Neural crest cell (in vitro differentiated cells): ENCODE measurements around the gene EXOC3L2. TPM values are rescaled to one million over a fixed set of nuclear protein-coding genes. Genes with fewer than 3 reads are reported as not detected.

Experiments used
- DNase-seq: peaks from one replicate; pipeline ENCODE4 v3.0.0; 2021; ENCODE audit warnings: low read depth, mixed read lengths, low spot score
- H3K27ac Mint-ChIP-seq: one replicate; pipeline ENCODE4 v1.8.0; 2021; ENCODE audit warnings: mild to moderate bottlenecking, mixed read lengths; ENCODE audit not compliant: unreplicated experiment
- H3K27me3 Mint-ChIP-seq: 2 replicates; pipeline ENCODE4 v1.8.0; 2021; ENCODE audit warnings: low read depth, mild to moderate bottlenecking, mixed read lengths
- H3K36me3 Mint-ChIP-seq: 2 replicates; pipeline ENCODE4 v1.8.0; 2021; ENCODE audit warnings: low read depth, mild to moderate bottlenecking, mixed read lengths
- H3K4me1 Mint-ChIP-seq: 2 replicates; pipeline ENCODE4 v1.8.0; 2021; ENCODE audit warnings: mixed read lengths
- H3K4me3 Mint-ChIP-seq: one replicate; pipeline ENCODE4 v1.8.0; 2021; ENCODE audit warnings: mild to moderate bottlenecking, mixed read lengths
- H3K9me3 Mint-ChIP-seq: 2 replicates; pipeline ENCODE4 v1.8.0; 2021; ENCODE audit warnings: mixed read lengths
- total RNA-seq: library from RNA; stranded (reverse); gene quantifications from 2 replicates; pipeline ENCODE4 v1.2.1, GENCODE V29; 2021
- TF ChIP-seq, protein P1 (sequence below): fragments of 200-600 bp; sonication (generic); conservative IDR thresholded peaks from 2 replicates; pipeline ENCODE4 v1.5.0; 2021; ENCODE audit warnings: antibody characterized with exemption, mild to moderate bottlenecking

The EXOC3L2 gene
- total RNA-seq, 1 donor from 2014 or later: 0.91 TPM

DNA sequence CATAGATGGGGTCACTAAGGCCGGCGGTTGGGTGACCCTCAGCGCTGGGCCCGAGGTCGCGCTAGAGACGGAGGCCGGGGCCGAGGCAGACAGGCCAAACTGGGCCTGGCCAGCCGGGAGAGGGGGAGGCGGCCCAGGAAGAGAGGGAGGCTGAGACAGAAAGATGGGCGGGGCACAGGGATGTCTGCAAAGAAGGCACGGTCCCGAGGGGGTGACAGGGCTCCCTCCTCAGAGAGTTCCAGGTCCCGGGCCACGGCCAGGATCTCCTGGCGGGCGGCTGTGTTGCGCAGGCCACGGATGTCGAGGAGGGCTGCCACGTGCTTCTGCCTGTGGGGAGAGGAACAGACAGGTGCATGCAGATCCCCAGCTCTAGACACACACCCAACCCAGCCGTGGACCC is 32.2 kb downstream of the EXOC3L2 start:
- no peak for DNase-seq
- Mint-ChIP-seq H3K4me3 (no peak overlapping the region), H3K9me3 (no peaks in the 10 kb centered on the region), H3K27ac (no peak overlapping the region), H3K27me3 (peaks cover 51% of the 10 kb centered on the region), H3K36me3 (no peaks in the 10 kb centered on the region), H3K4me1 (peaks cover 11% of the 10 kb centered on the region)
- TF ChIP-seq, protein P1, sequence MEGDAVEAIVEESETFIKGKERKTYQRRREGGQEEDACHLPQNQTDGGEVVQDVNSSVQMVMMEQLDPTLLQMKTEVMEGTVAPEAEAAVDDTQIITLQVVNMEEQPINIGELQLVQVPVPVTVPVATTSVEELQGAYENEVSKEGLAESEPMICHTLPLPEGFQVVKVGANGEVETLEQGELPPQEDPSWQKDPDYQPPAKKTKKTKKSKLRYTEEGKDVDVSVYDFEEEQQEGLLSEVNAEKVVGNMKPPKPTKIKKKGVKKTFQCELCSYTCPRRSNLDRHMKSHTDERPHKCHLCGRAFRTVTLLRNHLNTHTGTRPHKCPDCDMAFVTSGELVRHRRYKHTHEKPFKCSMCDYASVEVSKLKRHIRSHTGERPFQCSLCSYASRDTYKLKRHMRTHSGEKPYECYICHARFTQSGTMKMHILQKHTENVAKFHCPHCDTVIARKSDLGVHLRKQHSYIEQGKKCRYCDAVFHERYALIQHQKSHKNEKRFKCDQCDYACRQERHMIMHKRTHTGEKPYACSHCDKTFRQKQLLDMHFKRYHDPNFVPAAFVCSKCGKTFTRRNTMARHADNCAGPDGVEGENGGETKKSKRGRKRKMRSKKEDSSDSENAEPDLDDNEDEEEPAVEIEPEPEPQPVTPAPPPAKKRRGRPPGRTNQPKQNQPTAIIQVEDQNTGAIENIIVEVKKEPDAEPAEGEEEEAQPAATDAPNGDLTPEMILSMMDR: no peak

DNA sequence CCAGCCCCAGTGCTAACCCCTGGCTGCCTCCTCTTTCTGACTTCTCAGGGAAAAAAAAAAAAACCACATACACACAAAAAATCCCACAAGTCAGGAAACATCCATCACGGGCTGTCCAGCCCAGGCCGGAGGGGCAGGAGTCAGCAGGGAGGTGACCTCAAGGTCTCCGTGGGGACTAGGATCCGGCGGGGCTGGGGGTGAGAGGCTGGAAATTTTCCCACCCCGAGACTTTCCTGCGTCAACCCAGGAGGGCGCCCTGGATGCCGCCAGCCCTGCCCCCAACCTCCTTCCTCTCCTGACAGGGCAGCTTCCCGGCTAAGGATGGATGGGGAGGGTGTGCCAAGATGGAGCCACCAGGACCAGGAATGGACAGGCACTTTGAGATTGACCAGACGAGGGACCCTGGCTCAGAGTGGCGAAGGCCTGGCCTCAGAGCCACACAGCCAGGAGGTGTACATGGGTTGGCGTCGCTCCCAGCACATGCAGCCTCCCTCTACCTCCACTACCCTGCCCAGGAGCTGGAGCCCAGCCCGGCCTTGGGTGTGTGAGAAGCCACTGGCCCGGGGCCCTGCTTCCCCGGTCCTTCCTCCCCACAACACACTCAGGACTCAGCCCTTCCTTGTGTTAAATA is 33.3 kb downstream of the EXOC3L2 start:
- peaks cover 39% of the 10 kb centered on the region for H3K27me3 Mint-ChIP-seq
- TF ChIP-seq, protein P1: no peak
- H3K4me3 Mint-ChIP-seq: no peak overlapping the region
- no peak overlapping the region for H3K27ac Mint-ChIP-seq
- no peaks in the 10 kb centered on the region for H3K9me3 Mint-ChIP-seq
- no peaks in the 10 kb centered on the region for H3K36me3 Mint-ChIP-seq
- H3K4me1 Mint-ChIP-seq: peaks cover 11% of the 10 kb centered on the region
- DNase-seq: no peak

DNA sequence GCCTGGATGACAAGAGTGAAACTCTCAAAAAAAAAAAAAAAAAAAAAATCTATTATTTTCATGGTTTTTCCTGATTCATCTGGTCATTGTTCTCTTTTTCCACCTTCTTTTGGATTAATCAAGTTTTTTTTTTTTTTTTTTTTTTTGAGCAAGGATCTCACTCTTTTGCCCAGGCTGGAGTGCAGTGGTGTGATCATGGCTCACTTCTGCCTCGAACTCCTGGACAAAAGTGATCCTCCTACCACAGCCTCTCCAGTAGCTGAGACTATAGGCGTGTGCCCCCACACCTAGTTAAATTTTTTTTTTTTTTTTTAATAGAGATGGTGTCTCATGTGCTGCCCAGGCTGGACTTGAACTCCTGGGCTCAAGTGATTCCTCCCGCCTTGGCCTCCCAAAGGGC is 38.9 kb downstream of the EXOC3L2 start:
- DNase-seq: no peak
- H3K36me3 Mint-ChIP-seq: no peaks in the 10 kb centered on the region
- no peak overlapping the region for H3K27ac Mint-ChIP-seq
- H3K4me1 Mint-ChIP-seq: peaks cover under 1% of the 10 kb centered on the region
- H3K9me3 Mint-ChIP-seq: no peaks in the 10 kb centered on the region
- peaks cover 7% of the 10 kb centered on the region for H3K27me3 Mint-ChIP-seq
- TF ChIP-seq, protein P1: no peak
- no peak overlapping the region for H3K4me3 Mint-ChIP-seq

DNA sequence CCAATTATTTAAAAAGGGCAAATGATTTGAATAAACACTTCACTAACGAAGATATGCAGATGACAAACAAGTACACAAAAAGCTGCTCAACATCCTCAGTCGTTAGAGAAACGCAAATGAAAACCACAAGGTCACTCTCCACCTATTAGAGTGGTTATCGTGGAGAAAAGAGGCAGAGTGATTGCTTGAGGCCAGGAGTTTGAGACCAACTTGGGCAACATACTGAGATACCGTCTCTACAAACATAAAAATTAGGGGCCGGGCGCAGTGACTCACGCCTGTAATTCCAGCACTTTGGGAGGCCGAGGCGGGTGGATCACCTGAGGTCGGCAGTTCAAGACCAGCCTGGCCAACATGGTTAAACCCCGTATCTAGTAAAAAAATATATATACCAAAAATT is 39.4 kb downstream of the EXOC3L2 start:
- TF ChIP-seq, protein P1: no peak
- peaks cover 6% of the 10 kb centered on the region for H3K27me3 Mint-ChIP-seq
- no peak for DNase-seq
- no peak overlapping the region for H3K4me3 Mint-ChIP-seq
- H3K4me1 Mint-ChIP-seq: no peaks in the 10 kb centered on the region
- H3K36me3 Mint-ChIP-seq: no peaks in the 10 kb centered on the region
- H3K9me3 Mint-ChIP-seq: no peaks in the 10 kb centered on the region
- H3K27ac Mint-ChIP-seq: no peak overlapping the region

DNA sequence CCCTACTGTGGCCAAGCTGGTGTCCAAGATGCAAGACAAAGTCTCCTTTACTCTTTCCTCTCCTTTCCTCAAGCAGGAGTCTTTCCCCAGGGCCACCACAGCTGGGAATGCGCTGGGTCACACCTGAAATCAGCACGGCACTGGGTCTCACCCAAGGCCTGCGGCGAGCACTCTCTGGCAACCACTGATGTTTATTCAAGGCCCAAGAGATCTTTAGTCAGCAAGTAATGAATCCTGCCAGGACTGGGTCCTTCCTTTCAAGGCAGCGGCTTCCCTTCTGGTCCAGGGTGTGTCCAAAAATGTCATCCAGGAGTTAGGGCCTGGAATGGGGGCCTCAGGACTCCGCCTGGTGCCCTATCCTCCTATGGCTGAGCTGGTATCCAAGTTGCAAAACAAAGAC is 42.6 kb downstream of the EXOC3L2 start:
- TF ChIP-seq, protein P1: no peak
- no peak overlapping the region for H3K4me3 Mint-ChIP-seq
- no peaks in the 10 kb centered on the region for H3K9me3 Mint-ChIP-seq
- peaks cover 6% of the 10 kb centered on the region for H3K4me1 Mint-ChIP-seq
- H3K36me3 Mint-ChIP-seq: no peaks in the 10 kb centered on the region
- no peak for DNase-seq
- H3K27ac Mint-ChIP-seq: no peak overlapping the region
- H3K27me3 Mint-ChIP-seq: peaks cover 28% of the 10 kb centered on the region
